Activated CD4-positive, alpha-beta T cell treated with anti-CD3 and anti-CD28 coated beads, Interleukin-2, amount 50 U/mL, for 4 hours (primary cell): Measurements from ENCODE around the gene TMEM44.

Experiments
- DNase-seq, 2 experiments: peaks; one replicate each; pipeline ENCODE4 v3.0.0-alpha.2; 2020

TMEM44 gene

DNA sequence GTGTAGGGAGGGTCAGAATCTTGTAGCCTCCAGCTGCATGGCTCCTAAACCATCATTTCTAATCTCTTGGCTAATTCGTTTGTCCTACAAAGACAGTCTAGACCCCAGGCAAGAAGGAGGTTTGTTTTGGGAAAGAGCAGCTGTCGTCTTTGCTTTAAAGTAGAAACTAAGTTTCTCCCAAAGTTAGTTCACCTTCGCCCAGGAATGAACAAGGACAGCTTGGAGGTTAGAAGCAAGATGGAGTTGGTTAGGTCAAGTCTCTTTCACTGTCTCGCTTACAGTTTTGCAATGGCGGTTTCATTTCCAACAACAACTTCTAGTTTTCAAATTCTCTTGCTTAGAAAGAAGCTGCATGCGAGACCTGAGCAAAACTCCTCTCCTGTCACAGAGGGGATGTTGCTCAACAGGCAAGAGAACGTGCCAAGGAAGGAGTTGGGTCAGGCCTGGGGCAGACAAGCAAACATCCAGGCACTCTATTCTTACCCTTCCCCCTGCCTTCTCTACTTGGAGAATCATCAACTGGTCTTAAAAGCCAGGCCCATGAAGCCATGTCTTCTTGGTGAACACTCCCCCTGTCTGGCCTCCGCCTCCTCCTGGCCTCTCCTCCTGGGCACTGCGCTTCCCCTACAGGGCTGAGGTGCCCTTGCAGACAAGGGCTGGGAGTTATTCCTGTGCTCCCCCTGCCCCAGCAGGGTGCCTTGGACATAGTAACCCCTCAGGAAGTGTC is 57.6 kb downstream of the TMEM44 start:
- no peak for DNase-seq

DNA sequence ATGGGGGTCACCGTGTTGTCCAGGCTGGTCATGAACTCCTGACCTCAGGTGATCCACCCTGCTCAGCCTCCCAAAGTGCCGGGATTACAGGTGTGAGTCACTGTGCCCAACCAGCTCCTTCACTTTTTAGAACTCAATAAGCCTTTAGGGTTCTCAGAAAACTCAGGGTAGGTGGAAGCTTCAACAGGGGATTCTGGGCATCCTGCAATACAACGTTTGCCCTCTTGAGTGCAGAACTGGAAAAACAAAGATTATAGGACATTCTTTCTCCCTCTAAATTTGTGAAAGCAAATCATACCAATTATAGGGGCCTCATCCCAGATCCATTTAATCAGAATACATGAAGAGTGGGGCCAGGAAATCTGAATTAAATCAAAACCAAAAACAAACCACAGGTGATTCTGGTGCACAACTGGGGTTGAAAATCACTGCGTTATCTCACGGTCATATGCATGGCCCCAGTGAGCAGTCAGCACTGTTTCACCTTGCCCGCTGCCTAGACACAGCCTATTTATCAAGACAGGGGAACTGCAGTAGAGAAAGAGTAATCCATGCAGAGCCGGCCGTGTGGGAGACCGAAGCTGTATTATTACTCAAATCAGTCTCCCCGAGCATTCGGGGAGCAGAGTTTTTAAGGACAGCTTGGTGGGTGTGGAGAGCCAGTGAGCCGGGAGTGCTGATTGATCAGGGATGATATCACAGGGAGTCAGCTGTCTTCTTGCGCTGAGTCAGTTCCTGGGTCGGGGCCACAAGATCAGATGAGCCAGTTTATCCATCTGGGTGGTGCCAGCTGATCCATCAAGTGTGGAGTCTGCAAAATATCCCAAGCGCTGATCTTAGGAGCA is 58.4 kb downstream of the TMEM44 start:
- DNase-seq: no peak

DNA sequence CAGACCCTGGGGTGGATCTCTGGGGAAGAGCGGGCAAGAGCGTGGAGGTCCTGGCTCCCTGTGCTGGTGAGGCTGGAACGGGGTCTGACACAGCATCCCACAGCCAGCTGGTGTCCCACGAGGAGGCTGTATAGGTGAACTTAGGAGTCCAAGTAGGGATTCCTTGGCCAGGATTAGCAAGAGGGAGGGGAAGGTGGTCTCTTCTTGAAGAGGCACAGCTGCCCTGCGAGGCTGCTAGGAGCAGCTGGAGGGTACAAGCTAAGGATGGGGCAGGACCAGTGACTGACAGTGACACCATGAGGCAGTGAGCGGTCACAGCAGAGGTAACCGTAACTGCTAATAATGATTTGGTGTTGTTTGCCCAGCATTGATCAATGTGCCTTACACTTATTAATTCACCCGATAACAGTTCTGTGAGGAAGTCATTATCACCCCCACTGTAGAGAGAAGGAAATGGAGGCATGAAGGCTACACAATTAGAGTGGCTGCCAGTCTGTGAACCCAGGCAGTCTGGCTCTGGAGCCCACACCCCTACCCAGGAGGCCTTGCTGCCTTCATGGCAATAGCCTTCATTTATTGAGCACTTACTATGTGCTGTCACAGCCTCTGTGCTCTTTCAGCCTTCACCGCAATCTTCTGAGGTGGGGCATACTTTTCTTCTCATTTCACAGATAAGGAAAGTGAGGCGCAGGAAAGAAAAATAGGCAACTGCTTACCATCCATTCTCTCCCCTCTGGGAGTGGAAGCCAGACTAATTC is 59.4 kb downstream of the TMEM44 start:
- peak; percentile 21 to 29 for DNase-seq

DNA sequence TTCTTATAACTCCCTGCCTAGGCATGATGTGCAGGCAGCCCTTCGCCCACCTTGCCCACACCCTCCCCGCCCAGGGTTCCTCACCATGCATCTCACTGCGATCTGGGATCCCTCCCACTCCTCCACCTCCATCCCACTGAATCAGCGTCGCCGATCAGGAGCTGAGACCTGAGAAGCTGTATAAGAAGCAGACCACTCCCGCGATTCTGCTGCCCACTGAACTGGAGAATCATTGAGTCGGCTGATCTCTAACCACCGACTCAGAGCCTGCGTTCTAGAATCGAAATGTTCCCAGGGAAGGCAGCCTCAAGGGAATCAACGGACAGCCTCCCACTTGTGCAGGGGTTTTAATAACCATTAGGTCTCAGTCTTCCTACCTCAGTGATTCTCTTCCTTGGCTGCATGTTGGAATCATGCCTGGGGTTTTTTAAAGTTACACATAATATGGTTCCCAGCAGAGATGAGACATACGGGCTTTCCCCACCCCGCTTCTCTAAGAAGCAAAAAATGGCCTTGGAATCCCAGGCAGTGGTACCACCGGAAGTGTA is 60.2 kb downstream of the TMEM44 start:
- DNase-seq: no peak

GRCh38 chr3:194572143-194572789 is 61.0 kb downstream of the TMEM44 start:
- DNase-seq: no peak

GRCh38 chr3:194571491-194572142 is 61.6 kb downstream of the TMEM44 start:
- no peak for DNase-seq

GRCh38 chr3:194570898-194571297 is 62.3 kb downstream of the TMEM44 start:
- no peak for DNase-seq

DNA sequence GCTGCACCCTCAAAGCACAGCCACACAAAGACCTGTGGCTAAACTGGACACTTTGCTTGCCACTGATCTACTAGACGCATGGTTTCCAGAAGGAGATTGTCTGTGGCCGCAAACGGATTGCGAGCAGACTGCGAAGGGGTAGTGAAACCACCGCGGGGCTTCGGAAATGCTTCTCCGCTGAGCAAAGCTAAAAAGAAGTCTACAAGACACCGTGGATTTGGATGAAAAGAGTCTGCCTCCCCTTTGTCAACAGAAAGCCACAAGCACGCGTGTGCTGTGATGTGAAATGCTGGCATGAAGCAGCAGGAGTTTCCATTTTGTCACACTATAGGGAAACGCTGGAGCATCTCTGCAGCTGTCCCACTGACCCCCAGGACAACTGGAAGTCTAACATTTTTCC is 63.0 kb downstream of the TMEM44 start:
- no peak for DNase-seq

DNA sequence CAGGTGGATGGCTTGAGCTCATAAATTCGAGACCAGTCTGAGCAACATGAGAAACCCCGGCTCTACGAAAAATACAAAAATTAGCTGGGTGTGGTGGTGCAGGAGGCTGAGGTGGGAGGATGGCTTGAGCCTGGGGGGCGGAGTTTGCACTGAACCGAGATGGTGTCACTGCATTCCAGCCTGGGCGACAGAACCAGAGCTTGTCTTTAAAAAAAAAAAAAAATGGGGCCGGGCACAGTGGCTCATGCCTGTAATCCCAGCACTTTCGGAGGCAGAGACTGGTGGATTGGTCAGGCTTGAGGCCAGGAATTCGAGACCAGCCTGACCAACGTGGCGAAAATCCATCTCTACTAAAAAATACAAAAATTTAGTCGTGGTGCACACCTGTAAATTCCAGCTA is 64.0 kb downstream of the TMEM44 start:
- DNase-seq: no peak

DNA sequence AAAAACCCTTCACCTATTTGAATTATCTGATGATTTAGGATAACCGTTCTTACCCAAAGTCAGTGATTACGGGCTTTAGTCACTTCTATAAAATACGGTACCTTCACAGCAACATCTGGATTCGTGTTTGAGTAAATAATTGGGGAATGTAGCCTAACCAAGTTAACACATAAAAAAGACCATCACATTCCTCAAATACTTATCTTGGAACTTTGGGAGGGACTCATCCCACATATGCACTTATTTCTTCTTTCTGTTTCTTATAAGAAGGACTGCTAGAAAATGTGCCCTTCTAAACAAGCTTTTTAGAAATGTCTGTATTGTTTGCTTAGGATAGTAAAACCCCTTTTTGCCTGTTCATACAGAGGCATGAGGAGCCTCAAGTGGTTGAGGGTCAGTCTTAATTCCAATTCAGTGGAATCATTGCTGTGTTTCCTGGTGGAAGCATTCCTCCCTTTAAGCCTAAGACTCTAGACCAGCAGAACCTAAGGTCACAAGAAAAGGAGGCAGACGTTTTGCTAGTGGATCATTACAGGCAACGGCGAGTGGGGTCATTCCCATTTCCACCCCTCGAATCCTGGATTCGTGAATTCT is 67.5 kb downstream of the TMEM44 start:
- no peak for DNase-seq

GRCh38 chr3:194562986-194563385 is 70.2 kb downstream of the TMEM44 start:
- no peak for DNase-seq

DNA sequence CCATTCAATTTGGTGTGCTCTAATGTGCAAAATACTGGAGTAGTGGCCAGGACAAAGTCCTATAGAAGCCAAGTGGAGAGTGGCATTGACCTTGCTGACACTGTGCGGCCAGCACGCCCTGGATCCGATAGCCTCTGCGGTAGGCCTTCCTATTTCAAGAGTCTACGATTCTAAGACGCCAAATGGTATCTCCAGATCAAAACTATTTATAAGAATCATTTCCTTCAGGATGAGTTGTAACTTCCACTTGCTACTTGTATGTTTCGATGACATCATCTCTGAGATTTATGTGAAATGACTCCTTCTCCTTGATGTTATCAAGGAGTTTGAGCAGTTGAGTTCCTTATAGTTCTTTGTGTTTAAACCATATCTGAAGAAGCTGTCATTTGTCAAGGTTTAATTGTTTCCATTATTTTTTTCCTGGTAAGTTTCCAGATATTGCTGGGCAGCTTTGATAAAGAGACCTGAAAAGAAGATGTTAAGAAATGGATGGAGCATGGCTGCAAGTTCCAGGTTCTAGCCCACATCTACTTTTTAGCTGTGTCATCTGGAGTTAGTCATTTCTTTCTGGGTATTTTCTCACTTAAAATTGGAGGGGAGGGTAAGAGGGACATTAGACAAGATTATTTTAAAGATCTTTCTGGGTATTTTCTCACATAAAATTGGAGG is 71.8 kb downstream of the TMEM44 start:
- no peak for DNase-seq

- DNase-seq: no peak
Observed at GRCh38 chr3:194560047-194560446, 73.2 kb downstream of the TMEM44 start.

DNA sequence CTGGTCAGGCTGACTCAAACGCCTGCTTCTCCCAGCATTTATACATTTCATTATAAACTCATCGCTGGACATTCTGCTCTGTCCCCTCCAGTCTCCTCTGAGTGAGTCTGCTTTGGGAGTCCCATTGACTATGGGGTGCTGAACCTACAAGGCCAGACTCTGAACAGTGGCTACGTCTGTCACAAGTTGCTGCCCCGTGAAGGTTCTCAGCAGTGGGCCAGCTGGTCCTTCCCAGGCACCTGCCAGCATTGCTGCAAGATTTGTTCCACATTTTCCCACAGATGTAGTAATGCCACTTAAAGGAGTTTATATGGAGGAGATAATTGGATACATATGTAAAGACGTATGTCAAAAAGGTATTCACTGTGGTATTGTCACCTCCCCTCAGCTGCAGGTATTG is 73.7 kb downstream of the TMEM44 start:
- no peak for DNase-seq

DNA sequence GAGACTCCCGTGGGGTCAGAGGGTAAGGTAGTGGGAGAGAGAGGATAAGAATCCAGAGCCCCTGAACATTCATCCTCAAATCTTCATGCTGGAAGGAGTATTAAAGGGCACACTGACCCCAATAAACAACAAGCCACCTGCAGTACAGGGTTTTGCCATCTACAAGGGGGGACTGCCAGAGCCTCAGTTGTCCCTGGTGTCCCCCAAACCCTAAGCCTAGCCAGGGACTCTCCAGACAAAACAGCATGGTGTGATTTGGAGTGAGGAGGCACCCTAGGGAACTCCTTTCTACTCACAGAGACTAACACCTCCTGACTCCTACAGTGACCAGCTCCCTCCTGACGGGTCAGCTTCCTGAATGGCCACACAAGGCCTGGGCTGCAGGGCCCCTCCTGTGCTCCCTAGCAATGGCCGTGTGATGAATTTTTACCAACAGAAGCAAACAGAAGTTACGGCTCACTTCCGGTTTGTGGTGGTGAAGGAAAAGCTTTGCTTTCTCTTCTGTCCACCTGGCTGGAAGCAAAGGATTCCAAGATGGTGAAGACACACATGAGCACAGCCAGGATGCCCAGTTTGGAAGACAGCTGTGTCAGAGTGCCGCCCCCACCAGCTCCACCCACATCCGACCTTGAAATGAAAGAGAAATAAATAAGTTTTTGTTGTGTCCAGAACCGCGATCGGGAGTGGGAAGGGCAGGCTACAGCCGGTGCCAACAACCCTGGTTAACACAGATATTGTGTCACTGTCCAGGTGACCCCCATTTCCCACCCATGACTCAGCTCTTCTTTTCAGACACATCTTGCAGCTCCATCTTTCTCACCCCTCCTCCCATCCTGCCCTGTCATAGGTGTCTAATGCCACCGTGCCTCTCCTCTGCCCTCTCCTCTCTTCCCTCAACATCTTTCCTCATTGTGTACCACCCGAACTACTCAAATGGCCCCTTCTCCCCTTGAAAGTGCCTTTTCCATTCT is 76.8 kb downstream of the TMEM44 start:
- no peak for DNase-seq

GRCh38 chr3:194555175-194556062 is 77.8 kb downstream of the TMEM44 start:
- DNase-seq: no peak

DNA sequence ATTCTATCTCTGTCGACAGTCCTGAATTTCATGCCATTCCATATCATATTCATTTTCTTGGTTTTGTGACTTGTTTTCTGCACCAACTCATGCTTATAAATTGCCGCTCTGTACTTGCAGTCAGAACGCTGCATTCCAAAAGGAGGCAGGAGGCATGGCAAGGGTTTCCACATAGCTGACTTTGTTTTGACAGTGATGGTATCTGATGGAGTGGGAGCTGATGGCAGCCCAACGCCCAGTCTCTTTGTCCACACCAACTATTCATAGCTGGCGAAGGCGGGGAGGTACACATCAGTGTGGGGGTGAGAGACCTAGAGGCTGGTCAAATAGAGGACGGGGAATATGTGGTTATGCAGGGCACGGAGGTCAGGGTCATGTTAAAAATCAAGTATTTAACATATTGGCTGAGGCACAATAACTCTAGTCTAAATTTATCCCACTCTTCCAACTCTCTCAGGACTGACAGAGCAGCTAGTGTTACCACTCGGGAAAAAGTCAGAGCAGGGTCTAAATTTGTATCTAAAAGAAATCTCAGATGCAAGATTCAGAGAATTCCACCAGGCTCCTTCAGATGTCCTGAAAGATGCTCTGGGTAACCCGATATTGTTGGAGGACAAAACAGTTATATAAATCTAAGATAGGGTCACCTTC is 78.6 kb downstream of the TMEM44 start:
- no peak for DNase-seq

GRCh38 chr3:194552327-194552949 is 80.8 kb downstream of the TMEM44 start:
- DNase-seq: no peak
